ENCODE measurements around the gene SH3BGRL2.
"Not testable (repeated sequence)": the region's sequence is repeated elsewhere in the genome, so short reads cannot be mapped to it uniquely, and the experiment has no call there.

Gene SH3BGRL2

DNA sequence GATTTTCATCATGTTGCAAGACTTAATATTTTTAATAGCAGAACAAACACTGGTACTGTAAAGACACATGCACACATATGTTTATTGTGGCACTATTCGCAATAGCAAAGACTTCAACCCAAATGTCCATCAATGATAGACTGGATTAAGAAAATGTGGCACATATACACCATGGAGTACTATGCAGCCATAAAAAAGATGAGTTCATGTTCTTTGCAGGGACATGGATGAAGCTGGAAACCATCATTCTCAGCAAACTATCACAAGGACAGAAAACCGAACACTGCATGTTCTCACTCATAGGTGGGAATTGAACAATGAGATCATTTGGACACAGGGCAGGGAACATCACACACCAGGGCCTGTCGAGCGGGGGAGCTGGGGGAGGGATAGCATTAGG, 51.6 kb downstream of the SH3BGRL2 start:
- H4K8ac ChIP-seq (ENCODE audit: low read depth, low read length); H3K27me3 ChIP-seq (ENCODE audit: insufficient read depth, low read length, poor library complexity); H3K36me3 ChIP-seq (ENCODE audit: control insufficient read depth, insufficient read depth, low read length); DNase-seq; H2BK5ac ChIP-seq (ENCODE audit: low read length); H2BK15ac ChIP-seq (replicated peaks; ENCODE audit: low read depth); H3K27ac ChIP-seq (ENCODE audit: low read depth, low read length); H3K56ac ChIP-seq (ENCODE audit: low read length); H3K4ac ChIP-seq (ENCODE audit: low read depth, low read length); H3K79me2 ChIP-seq (ENCODE audit: control insufficient read depth, insufficient read depth, low read length); H3K4me1 ChIP-seq (ENCODE audit: control insufficient read depth, low read depth, low read length); H3K4me2 ChIP-seq (ENCODE audit: low read length); H3K79me1 ChIP-seq (ENCODE audit: low read length); H3K4me3 ChIP-seq (ENCODE audit: low read length); H2AK5ac ChIP-seq (ENCODE audit: low read length); H4K5ac ChIP-seq (ENCODE audit: low read length); H3K18ac ChIP-seq (ENCODE audit: low read length); H3K9ac ChIP-seq (ENCODE audit: low read length); H3K23ac ChIP-seq (ENCODE audit: low read length); H2BK120ac ChIP-seq (ENCODE audit: low read depth, low read length): not testable (repeated sequence)
- no CpG with 5 or more reads among the region's 4 CpGs for WGBS (ENCODE audit: extremely low coverage, insufficient coverage, low lambda C conversion rate)

- H3K18ac ChIP-seq (ENCODE audit: low read length), result no peak overlapping the region
- H3K4me3 ChIP-seq (ENCODE audit: low read length), result no peak overlapping the region
- H3K36me3 ChIP-seq (ENCODE audit: control insufficient read depth, insufficient read depth, low read length), result no peaks in the 10 kb centered on the region
- H3K4ac ChIP-seq (ENCODE audit: low read depth, low read length), result no peak overlapping the region
- no peak overlapping the region for H2BK120ac ChIP-seq (ENCODE audit: low read depth, low read length)
- WGBS (ENCODE audit: extremely low coverage, insufficient coverage, low lambda C conversion rate), result no CpG with 5 or more reads among the region's 1 CpG
- H3K79me2 ChIP-seq (ENCODE audit: control insufficient read depth, insufficient read depth, low read length), result no peaks in the 10 kb centered on the region
- DNase-seq, result no peak
- no peak overlapping the region for H3K23ac ChIP-seq (ENCODE audit: low read length)
- no peaks in the 10 kb centered on the region for H3K27me3 ChIP-seq (ENCODE audit: insufficient read depth, low read length, poor library complexity)
- no peak overlapping the region for H3K27ac ChIP-seq (ENCODE audit: low read depth, low read length)
- H3K4me1 ChIP-seq (ENCODE audit: control insufficient read depth, low read depth, low read length), result no peaks in the 10 kb centered on the region
- no peak overlapping the region for H4K5ac ChIP-seq (ENCODE audit: low read length)
- H4K8ac ChIP-seq (ENCODE audit: low read depth, low read length), result no peak overlapping the region
- H2BK5ac ChIP-seq (ENCODE audit: low read length), result no peak overlapping the region
- H2BK15ac ChIP-seq (replicated peaks; ENCODE audit: low read depth), result no peak overlapping the region
- H2AK5ac ChIP-seq (ENCODE audit: low read length), result no peak overlapping the region
- no peak overlapping the region for H3K9ac ChIP-seq (ENCODE audit: low read length)
- H3K56ac ChIP-seq (ENCODE audit: low read length), result no peak overlapping the region
- no peaks in the 10 kb centered on the region for H3K79me1 ChIP-seq (ENCODE audit: low read length)
- H3K4me2 ChIP-seq (ENCODE audit: low read length), result no peak overlapping the region
Measured at GRCh38 chr6:79684876-79685275, 53.7 kb downstream of the SH3BGRL2 start.

- Histone ChIP-seq H3K36me3 (ENCODE audit: control insufficient read depth, insufficient read depth, low read length) (no peaks in the 10 kb centered on the region), H3K27ac (ENCODE audit: low read depth, low read length) (no peak overlapping the region), H2BK120ac (ENCODE audit: low read depth, low read length) (no peak overlapping the region), H3K4ac (ENCODE audit: low read depth, low read length) (no peak overlapping the region), H3K27me3 (ENCODE audit: insufficient read depth, low read length, poor library complexity) (no peaks in the 10 kb centered on the region), H3K4me1 (ENCODE audit: control insufficient read depth, low read depth, low read length) (no peaks in the 10 kb centered on the region), H2BK15ac (replicated peaks; ENCODE audit: low read depth) (no peak overlapping the region), H4K5ac (ENCODE audit: low read length) (no peak overlapping the region), H3K4me3 (ENCODE audit: low read length) (no peak overlapping the region), H3K9ac (ENCODE audit: low read length) (no peak overlapping the region), H3K56ac (ENCODE audit: low read length) (peak overlapping the region; percentile 28), H3K18ac (ENCODE audit: low read length) (peak overlapping the region; percentile 68), H2AK5ac (ENCODE audit: low read length) (no peak overlapping the region), H3K79me2 (ENCODE audit: control insufficient read depth, insufficient read depth, low read length) (no peaks in the 10 kb centered on the region), H3K79me1 (ENCODE audit: low read length) (no peaks in the 10 kb centered on the region), H4K8ac (ENCODE audit: low read depth, low read length) (no peak overlapping the region), H3K23ac (ENCODE audit: low read length) (no peak overlapping the region), H3K4me2 (ENCODE audit: low read length) (no peak overlapping the region), H2BK5ac (ENCODE audit: low read length) (no peak overlapping the region)
- WGBS (ENCODE audit: extremely low coverage, insufficient coverage, low lambda C conversion rate), result no CpG with 5 or more reads among the region's 3 CpGs
- DNase-seq, result no peak
Measured at GRCh38 chr6:79686707-79687309, 55.7 kb downstream of the SH3BGRL2 start.

DNA sequence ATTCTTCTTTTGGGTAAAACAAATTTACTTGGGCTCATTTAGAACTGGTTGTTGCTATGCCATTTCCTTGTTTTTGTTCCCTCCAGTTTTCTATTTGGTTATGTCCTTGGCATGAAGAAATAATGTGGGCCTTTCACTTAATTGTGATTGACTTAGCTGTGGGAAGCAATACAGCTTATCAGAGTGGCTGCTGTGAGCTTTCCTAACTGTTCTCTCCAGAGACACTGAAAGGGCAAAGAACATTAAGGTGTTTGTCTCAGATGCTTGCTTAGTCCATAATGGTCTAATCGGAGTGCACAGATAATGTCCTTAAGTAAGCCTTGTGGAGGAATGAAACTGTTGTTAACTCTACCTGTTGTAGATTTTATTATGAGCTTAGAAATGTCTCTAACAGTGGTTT, 56.6 kb downstream of the SH3BGRL2 start:
- Histone ChIP-seq H4K5ac (ENCODE audit: low read length) (no peak overlapping the region), H2BK5ac (ENCODE audit: low read length) (no peak overlapping the region), H2BK15ac (replicated peaks; ENCODE audit: low read depth) (no peak overlapping the region), H3K27me3 (ENCODE audit: insufficient read depth, low read length, poor library complexity) (no peaks in the 10 kb centered on the region), H3K18ac (ENCODE audit: low read length) (no peak overlapping the region), H3K23ac (ENCODE audit: low read length) (no peak overlapping the region), H4K8ac (ENCODE audit: low read depth, low read length) (no peak overlapping the region), H3K56ac (ENCODE audit: low read length) (no peak overlapping the region), H3K27ac (ENCODE audit: low read depth, low read length) (no peak overlapping the region), H3K4ac (ENCODE audit: low read depth, low read length) (no peak overlapping the region), H3K79me1 (ENCODE audit: low read length) (no peaks in the 10 kb centered on the region), H2BK120ac (ENCODE audit: low read depth, low read length) (no peak overlapping the region), H3K4me2 (ENCODE audit: low read length) (no peak overlapping the region), H3K9ac (ENCODE audit: low read length) (no peak overlapping the region), H3K4me3 (ENCODE audit: low read length) (no peak overlapping the region), H2AK5ac (ENCODE audit: low read length) (no peak overlapping the region), H3K36me3 (ENCODE audit: control insufficient read depth, insufficient read depth, low read length) (no peaks in the 10 kb centered on the region), H3K4me1 (ENCODE audit: control insufficient read depth, low read depth, low read length) (no peaks in the 10 kb centered on the region), H3K79me2 (ENCODE audit: control insufficient read depth, insufficient read depth, low read length) (no peaks in the 10 kb centered on the region)
- WGBS (ENCODE audit: extremely low coverage, insufficient coverage, low lambda C conversion rate), result no CpG with 5 or more reads among the region's 1 CpG
- no peak for DNase-seq

GRCh38 chr6:79694156-79694555, 63.0 kb downstream of the SH3BGRL2 start:
- Histone ChIP-seq H3K56ac (ENCODE audit: low read length) (no peak overlapping the region), H3K4ac (ENCODE audit: low read depth, low read length) (no peak overlapping the region), H2AK5ac (ENCODE audit: low read length) (no peak overlapping the region), H4K8ac (ENCODE audit: low read depth, low read length) (no peak overlapping the region), H3K4me2 (ENCODE audit: low read length) (no peak overlapping the region), H3K4me3 (ENCODE audit: low read length) (no peak overlapping the region), H3K79me1 (ENCODE audit: low read length) (no peaks in the 10 kb centered on the region), H3K23ac (ENCODE audit: low read length) (no peak overlapping the region), H3K4me1 (ENCODE audit: control insufficient read depth, low read depth, low read length) (peaks cover 2% of the 10 kb centered on the region), H4K5ac (ENCODE audit: low read length) (no peak overlapping the region), H3K79me2 (ENCODE audit: control insufficient read depth, insufficient read depth, low read length) (no peaks in the 10 kb centered on the region), H3K36me3 (ENCODE audit: control insufficient read depth, insufficient read depth, low read length) (no peaks in the 10 kb centered on the region), H2BK15ac (replicated peaks; ENCODE audit: low read depth) (no peak overlapping the region), H3K27ac (ENCODE audit: low read depth, low read length) (no peak overlapping the region), H3K9ac (ENCODE audit: low read length) (no peak overlapping the region), H3K27me3 (ENCODE audit: insufficient read depth, low read length, poor library complexity) (no peaks in the 10 kb centered on the region), H2BK5ac (ENCODE audit: low read length) (no peak overlapping the region), H3K18ac (ENCODE audit: low read length) (no peak overlapping the region), H2BK120ac (ENCODE audit: low read depth, low read length) (no peak overlapping the region)
- no CpG with 5 or more reads among the region's 3 CpGs for WGBS (ENCODE audit: extremely low coverage, insufficient coverage, low lambda C conversion rate)
- no peak for DNase-seq

GRCh38 chr6:79694623-79695343, 63.7 kb downstream of the SH3BGRL2 start:
- Histone ChIP-seq H2AK5ac (ENCODE audit: low read length) (no peak overlapping the region), H2BK15ac (replicated peaks; ENCODE audit: low read depth) (no peak overlapping the region), H3K79me2 (ENCODE audit: control insufficient read depth, insufficient read depth, low read length) (no peaks in the 10 kb centered on the region), H3K36me3 (ENCODE audit: control insufficient read depth, insufficient read depth, low read length) (no peaks in the 10 kb centered on the region), H2BK5ac (ENCODE audit: low read length) (no peak overlapping the region), H3K27me3 (ENCODE audit: insufficient read depth, low read length, poor library complexity) (no peaks in the 10 kb centered on the region), H2BK120ac (ENCODE audit: low read depth, low read length) (no peak overlapping the region), H3K23ac (ENCODE audit: low read length) (no peak overlapping the region), H3K4me2 (ENCODE audit: low read length) (no peak overlapping the region), H4K8ac (ENCODE audit: low read depth, low read length) (no peak overlapping the region), H3K4ac (ENCODE audit: low read depth, low read length) (no peak overlapping the region), H3K56ac (ENCODE audit: low read length) (no peak overlapping the region), H3K4me1 (ENCODE audit: control insufficient read depth, low read depth, low read length) (peaks cover 2% of the 10 kb centered on the region), H3K79me1 (ENCODE audit: low read length) (no peaks in the 10 kb centered on the region), H3K9ac (ENCODE audit: low read length) (no peak overlapping the region), H3K18ac (ENCODE audit: low read length) (no peak overlapping the region), H3K27ac (ENCODE audit: low read depth, low read length) (no peak overlapping the region), H3K4me3 (ENCODE audit: low read length) (no peak overlapping the region), H4K5ac (ENCODE audit: low read length) (no peak overlapping the region)
- peak; percentile 48 for DNase-seq
- WGBS (ENCODE audit: extremely low coverage, insufficient coverage, low lambda C conversion rate), result no CpG with 5 or more reads among the region's 6 CpGs

All from mesendoderm (in vitro differentiated cells).